ENCODE measurements around the gene TMEM184B.

TMEM184B gene

DNA sequence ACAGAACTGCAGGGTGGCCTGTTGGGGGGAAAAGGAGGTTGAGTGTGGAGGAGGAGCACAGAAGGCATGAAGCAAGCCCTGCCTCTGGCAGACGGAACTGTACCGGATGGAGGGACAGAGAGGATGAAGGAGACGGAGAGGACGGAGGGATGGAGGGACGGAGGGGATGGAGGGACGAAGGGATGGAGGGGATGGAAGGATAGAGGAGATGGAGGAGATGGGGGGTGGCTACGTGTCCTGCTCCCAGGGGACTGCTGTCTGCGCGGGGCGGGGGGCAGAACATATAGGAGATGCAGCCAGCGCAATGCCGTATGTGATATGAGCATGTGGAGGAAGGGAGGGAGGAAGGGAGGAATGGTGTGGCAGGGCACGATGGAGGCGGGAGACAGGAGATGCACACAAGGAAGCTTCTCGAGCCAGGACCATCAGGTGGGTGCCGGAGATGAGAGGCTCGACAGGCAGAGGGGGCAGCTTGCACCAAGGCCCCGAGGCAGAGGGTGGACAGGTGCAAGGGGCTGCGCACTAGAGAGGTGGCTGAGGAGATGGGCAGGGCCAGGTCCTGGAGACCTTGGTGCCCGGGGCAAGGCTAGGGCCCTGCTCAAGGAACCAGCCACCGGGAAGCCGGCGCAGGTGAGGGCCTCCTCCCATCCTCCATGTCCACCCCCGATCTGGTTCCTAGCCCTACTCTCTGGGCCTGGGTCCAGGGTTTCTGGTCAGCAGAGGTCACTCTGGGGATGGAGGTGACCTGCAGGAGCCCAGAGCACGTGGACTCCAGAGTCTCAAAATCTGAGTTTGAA lies 45.8 kb downstream of the TMEM184B start:
- no peak for DNase-seq (ENCODE audit: low read depth in 3 of 3)

DNA sequence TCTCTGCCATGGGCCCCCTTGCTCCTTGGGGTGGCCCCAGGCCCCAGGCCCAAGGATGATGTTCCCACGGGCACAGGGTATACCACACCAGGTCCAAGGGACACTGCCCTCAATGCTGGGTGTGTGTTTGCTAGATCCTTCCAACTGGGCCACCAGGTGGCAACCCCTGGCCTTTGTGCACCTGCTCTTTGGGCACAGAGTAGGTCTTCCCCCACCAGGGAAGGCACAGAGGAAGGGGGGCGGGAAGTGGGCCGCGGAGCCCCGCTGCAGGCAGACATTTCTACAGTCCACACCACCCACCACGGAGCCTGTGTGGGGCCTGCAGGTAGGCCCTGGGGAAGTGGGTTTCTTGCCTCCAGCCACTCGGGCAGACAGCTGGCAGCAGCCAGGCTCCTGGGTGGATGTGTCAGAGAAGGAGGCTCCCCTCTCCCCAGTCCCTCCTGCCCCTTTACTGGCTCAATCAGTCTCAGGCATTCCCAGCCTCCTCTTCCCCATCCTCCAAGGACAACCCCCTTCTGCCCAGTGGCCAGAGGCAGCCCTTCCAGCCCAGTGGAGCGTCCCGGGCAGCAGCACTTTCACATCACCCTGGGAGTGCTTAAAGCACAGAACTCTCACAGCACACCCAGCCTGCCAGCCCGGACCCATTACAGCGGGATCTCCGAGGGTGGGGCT lies 49.4 kb downstream of the TMEM184B start:
- no peak for DNase-seq (ENCODE audit: low read depth in 3 of 3)

- no peak for DNase-seq (ENCODE audit: low read depth in 3 of 3)
Observed at GRCh38 chr22:38222797-38223119, 50.1 kb downstream of the TMEM184B start.

DNA sequence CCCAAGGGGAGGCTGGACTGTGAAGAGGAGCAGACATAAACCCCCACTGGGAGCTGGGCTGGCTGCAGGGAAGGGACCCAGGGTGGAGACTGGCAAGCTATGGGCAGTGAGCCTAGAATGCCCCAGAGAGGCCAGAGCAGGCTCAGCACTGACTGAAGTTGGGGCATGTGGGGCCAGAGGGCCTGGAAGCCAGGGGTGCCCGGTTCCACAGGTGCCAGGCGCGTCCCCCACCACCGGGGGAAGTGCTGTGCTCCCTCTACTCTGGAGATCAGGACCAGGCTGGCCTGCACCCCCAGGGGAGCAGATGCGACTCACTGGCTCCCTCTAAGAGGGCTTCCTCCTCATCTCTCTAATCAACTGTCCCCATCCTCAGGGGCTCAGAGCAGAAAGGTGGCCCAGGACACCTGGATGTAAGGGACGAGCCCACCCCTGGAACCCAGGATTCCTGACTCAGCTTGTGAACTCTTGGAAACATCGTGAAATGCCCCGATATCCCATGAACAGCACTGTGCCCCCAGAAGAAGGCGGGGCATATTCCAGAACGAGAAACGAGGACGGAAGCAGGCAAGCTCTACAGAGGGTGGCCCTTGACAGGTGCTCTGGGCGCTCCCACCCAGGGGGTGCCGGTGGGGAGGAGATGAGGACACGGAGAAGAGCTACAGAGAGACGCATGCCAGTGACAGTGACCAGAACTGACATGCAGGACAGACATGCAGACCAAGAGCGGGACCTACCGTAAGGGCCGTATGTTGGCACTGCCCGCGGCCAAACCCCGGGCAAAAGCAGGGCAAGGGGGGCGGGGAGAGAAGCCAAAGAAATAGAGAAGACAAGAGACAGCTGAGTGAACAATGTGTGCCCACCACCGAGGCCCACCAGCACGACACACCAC lies 50.7 kb downstream of the TMEM184B start:
- no peak for DNase-seq (ENCODE audit: low read depth in 3 of 3)

- no peak for DNase-seq (ENCODE audit: low read depth in 3 of 3)
Observed at GRCh38 chr22:38221407-38221806, 51.4 kb downstream of the TMEM184B start.

DNA sequence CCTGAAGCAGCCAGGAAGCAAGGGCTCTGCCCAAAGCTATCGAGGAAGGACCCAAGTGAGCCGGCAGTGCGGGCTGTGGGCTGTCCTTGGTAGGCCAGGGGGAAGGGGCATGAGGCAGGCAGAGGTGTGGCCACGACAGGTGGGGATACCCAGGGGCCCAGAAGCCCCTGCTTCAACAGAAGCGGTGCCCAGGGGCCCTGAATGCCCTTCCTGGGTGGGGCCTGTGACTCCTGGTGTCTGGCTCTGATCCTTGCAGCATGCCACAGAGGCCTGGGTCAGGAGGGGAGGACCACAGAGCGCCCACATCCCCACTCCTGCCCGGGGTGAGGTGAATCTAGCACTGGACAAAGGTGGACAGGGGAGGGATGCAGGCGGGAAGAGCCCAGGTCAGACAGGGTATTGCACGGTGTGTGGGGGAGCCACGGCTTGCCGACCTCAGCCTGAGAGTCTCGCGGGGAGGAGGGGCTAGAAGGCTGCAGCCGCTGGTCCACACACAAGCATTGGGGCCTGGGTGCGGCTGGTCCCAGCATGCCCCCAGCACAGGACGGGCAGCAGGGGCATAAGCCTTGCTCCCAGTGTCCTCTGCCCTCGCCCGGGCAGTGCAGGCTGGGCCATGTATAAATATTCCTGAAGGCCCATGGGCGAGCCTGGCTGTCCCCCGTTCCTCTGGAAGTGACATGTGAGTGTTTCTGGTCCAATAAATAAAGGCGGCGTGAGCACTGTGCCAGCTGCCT lies 52.0 kb downstream of the TMEM184B start:
- DNase-seq (ENCODE audit: low read depth in 3 of 3) = no peak

DNA sequence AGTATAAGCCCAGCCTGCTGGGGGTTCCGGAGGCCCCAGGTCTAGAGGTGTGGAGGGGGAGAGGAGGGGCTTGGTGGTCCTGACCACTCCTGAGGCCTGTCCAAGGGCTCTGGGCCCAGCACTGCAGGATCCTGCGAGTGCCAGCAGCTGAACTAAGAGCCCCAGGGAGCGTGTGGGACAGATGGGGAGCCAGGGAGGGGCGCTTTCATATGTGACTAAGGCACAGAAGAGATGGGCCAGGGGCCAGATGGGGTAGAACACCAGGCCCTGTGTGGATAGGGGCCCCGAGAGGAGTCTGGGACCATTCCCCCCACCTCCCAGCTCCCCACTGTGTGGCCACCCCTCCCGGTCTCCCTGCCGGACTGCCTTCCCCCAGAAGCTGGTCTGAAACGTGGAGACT lies 52.6 kb downstream of the TMEM184B start:
- no peak for DNase-seq (ENCODE audit: low read depth in 3 of 3)

- DNase-seq (ENCODE audit: low read depth in 3 of 3) = no peak
Observed at GRCh38 chr22:38219632-38220031, 53.2 kb downstream of the TMEM184B start.

- peak in 1 of 3 experiments; percentile 58 for DNase-seq (ENCODE audit: low read depth in 3 of 3)
Observed at GRCh38 chr22:38218661-38219622, 53.9 kb downstream of the TMEM184B start.

- DNase-seq (ENCODE audit: low read depth in 3 of 3) = no peak
Observed at GRCh38 chr22:38215156-38216038, 57.4 kb downstream of the TMEM184B start.

GRCh38 chr22:38214302-38215056 lies 58.3 kb downstream of the TMEM184B start:
- peak in 2 of 3 experiments; percentile 37 to 66 for DNase-seq (ENCODE audit: low read depth in 3 of 3)

GRCh38 chr22:38213990-38214301 lies 58.9 kb downstream of the TMEM184B start:
- no peak for DNase-seq (ENCODE audit: low read depth in 3 of 3)

- no peak for DNase-seq (ENCODE audit: low read depth in 3 of 3)
Observed at GRCh38 chr22:38213319-38213989, 59.4 kb downstream of the TMEM184B start.

GRCh38 chr22:38212442-38212841 lies 60.4 kb downstream of the TMEM184B start:
- DNase-seq (ENCODE audit: low read depth in 3 of 3) = no peak

DNA sequence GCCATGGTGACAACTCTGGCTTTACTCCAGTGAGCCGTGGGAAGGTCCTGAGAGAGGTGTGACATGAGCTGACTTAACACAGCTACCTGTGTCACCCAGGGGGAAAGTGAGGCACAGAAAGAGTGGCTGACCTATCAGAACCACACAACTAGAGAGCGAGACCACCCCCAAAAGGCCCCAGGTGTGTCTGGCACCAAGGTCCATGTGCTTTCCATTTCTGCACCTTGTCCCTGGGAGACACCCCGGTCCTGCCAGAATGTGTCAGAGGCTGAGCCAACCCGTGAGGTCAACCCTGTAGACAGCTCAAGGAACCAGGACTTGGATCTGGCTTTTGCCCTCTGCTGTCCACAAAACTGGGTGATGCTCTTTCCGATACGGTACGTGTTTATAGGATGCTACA lies 61.3 kb downstream of the TMEM184B start:
- DNase-seq (ENCODE audit: low read depth in 3 of 3) = no peak

- no peak for DNase-seq (ENCODE audit: low read depth in 3 of 3)
Observed at GRCh38 chr22:38208551-38208968, 64.2 kb downstream of the TMEM184B start.

DNA sequence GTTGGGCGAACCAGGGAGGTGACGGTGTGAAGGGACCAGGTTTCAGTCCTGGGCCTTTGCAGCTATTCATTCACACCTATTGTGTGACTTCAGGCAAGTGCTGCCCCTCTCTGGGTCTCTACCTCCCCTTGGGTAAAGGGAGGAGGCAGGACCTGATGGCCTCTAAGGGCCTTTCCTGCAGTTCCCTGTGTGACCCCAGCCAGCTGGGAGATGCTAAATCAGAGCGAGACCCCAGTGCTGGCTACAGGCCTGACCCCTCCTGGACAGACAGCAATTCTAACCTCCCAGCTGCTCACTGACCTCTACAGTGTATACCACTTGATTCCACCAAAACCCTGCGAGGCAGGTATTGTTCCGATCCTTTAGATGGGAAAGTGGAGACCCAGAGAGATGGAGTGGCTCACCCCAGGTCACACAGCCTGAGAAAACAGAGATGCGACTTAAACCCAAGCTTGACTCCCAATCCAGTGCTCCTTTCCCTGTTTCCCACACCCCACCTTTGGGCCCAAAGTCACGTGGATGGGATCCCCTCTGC lies 64.8 kb downstream of the TMEM184B start:
- DNase-seq (ENCODE audit: low read depth in 3 of 3) = no peak
